Subcutaneous adipose tissue (tissue), 4 donors: ENCODE results near the gene EYA2. TPM values are rescaled to one million over a fixed set of nuclear protein-coding genes. Genes with fewer than 3 reads are reported as not detected.

Source experiments
- total RNA-seq, 4 donors: library from RNA; depleted of rRNA; stranded (reverse); fragments of >200 nt; gene quantifications; one replicate each; pipeline ENCODE4 v1.1.0, GENCODE V29; 2016
- TF ChIP-seq, protein P1 (sequence below): fragments of 450-650 bp; IDR thresholded peaks from one replicate; pipeline ENCODE4 v1.5.1; 2016; ENCODE audit warnings: low read depth, mild to moderate bottlenecking, control low read depth, antibody characterized with exemption, moderate library complexity

The EYA2 gene
- total RNA-seq, 4 donors from 2014 or later = 1.3 to 4.7 (median 2.8) TPM

DNA sequence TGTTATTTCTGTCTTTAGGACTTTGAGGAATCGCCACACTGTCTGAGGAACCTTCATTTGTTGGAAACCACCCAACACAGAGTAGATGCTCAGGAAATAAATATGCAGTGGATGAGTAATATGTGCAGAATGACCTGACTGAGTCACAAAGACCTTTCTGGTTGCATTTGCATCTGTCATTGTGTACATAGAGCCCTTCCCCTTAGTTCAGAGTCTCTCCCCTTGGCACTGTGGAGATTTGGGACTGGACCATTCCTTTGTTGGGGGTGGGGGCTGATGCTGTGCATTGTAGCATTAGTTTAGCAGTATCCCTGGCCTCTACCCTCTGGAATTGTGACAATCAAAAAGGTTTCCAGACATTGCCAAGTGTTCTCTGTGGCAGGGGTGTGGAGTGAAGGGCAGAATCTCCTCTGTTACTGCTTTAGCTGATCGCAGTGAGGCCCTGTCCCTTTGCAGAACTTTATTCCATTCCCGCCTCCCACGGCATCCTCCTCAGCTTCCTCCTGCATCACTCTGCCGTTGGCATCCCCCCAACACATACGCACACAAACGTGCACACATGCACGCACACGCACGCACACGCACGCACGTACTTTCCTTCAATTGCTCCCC lies 64.5 kb downstream of the EYA2 start:
- TF ChIP-seq, protein P1, sequence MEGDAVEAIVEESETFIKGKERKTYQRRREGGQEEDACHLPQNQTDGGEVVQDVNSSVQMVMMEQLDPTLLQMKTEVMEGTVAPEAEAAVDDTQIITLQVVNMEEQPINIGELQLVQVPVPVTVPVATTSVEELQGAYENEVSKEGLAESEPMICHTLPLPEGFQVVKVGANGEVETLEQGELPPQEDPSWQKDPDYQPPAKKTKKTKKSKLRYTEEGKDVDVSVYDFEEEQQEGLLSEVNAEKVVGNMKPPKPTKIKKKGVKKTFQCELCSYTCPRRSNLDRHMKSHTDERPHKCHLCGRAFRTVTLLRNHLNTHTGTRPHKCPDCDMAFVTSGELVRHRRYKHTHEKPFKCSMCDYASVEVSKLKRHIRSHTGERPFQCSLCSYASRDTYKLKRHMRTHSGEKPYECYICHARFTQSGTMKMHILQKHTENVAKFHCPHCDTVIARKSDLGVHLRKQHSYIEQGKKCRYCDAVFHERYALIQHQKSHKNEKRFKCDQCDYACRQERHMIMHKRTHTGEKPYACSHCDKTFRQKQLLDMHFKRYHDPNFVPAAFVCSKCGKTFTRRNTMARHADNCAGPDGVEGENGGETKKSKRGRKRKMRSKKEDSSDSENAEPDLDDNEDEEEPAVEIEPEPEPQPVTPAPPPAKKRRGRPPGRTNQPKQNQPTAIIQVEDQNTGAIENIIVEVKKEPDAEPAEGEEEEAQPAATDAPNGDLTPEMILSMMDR = no peak

DNA sequence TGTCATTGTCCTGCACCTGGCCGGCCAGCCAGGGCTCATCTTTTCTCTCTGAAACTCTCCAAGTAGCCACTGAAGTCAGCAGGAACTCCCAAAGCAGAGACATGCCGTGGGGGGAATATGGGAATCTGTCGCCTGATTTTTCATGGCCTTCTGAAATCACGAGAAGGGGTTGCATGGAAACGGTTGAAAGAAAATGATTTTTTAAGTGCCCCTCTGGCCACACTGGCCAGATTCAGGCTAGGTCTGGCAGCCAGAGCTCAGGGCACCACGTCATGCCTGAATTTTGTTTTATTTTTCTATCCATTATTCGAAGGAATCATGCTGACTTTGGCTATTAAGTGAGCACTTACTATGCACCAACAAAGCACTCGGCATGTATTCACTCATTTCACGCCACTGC lies 65.2 kb downstream of the EYA2 start:
- TF ChIP-seq, protein P1 = no peak

DNA sequence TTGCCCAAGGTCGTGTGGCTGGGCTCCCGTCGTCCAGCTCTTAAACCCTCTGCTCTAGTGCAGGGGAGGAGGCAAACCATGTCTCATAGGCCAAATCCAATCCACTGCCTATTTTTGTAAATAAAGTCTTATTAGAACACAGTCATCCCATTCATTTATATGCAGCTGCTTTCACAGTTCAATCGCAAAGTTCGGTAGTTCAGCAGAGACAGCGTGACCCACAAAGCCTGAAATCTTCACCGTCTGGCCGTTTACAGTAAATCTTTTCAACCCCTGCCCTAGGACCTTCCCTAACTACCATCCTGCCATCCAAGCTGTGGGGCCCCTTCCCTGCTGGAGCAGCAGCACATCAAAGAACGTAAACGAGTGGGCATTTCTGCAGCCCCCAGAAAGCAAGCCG lies 65.9 kb downstream of the EYA2 start:
- TF ChIP-seq, protein P1 = no peak

- TF ChIP-seq, protein P1 = no peak
These were observed 68.0 kb downstream of the EYA2 start for GRCh38 chr20:46962452-46963195.

DNA sequence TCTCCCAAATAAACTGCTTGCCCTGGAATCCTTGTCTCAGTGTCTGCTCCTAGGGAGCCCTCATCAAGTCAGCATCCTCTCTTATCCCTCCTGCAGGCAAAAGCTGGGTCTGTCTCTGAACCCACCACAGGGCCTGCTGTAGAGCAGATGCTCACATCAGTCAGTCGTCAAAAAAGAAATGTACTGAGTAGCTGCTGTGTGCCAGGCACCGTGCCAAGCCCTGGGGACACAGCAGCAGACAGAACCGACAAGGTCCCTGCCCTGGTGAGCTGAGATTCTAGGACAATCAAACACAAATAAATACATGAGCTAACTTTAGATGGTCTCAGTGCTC lies 68.5 kb downstream of the EYA2 start:
- TF ChIP-seq, protein P1 = no peak

DNA sequence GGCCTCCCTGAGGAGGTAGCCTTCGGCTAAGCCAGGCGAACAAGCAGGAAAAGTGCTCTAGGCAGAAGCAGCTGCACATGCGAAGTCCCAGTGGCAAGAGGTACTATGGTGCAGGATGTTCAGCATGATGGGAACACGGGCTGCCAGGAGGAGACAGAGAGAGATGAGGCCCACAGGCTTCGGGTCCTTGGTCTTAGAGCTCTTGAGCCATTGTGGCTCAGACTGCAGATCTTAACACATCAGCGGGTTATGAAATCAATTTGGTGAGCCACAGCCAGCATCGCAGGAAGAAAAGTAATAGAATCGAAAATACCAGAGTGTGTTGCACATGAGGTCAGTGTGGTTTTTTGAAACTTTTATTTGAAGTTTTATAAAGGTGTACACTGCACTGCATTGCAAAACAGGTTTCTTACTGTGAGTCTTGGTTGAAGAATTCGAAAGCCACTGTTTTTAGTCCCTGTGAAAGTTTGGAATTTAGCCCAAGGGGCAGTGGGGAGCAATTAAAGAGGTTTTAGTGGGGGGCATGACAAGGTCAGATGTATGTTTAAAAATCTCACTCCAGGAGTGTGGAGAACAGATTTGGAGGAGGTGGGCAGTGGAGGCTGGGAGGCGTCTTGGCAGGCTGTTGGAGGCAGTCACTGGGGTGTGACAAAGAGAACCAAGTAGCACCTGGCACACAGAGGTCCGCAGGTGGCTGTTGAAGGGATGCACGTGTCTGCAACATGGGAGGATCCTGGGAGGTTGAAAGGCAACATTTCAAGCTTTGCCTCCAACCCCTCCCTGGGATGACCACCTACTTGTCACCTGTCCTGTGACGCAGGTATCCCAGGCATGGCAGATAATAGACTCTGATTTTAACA lies 69.3 kb downstream of the EYA2 start:
- TF ChIP-seq, protein P1 = no peak
